ENCODE results near the gene PAQR4.
A peak's percentile ranks its signal among the peaks of the same experiment; 100 is the strongest.

PAQR4 gene

DNA sequence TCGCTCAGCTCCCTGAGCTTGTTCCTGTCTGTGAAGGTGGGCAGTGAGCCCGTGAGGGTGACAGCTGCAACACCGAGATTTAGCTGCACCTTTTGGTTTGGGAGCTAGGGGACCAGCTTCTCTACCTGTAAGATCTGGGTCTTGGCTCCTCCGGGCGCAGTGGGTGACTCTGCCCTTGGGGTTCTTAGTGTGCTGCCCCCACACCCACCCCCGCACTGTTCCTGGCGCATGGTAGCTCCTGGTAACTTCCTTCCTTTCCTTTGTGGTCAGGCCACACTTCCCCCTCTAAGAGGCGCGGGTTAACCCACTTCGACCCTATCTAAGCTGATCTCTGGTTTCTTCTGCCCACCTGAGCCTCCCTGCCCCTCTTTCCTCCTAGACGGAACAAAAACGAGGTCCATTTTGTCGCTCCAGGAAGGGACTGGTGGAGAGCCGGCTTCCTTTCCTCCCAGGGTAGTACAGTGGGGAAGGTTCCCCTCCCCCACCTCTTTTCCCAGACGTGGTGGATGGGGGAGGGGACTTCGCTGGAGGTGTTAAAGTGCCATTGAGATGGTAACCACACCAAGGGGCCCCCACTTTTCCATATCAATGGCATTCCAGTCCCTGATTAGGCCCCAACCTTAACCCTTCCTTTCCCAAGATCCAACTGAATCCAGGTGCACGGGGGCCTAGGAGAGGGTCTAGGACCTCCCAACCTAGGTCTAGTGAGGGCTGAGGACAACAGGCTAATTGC, 39.0 kb downstream of the PAQR4 start:
- peak; percentile 28 for DNase-seq

DNA sequence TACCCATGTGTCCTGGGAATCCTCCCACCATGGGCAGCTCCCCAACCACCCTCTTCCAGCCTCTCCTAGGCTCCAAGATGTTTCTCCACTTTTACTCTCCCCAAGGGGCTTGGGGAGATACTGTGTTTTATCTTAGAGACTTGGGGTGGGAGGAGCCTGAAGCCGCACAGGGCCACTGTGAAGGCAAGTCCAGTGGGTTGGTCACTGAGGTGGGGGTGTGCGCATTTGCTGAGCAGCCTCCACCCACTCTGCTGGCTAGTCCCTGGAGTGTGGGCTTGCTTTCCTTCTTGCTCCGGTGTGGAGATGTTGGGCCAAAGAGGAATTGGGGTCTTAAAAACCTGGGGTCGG, 39.5 kb downstream of the PAQR4 start:
- DNase-seq = no peak

DNA sequence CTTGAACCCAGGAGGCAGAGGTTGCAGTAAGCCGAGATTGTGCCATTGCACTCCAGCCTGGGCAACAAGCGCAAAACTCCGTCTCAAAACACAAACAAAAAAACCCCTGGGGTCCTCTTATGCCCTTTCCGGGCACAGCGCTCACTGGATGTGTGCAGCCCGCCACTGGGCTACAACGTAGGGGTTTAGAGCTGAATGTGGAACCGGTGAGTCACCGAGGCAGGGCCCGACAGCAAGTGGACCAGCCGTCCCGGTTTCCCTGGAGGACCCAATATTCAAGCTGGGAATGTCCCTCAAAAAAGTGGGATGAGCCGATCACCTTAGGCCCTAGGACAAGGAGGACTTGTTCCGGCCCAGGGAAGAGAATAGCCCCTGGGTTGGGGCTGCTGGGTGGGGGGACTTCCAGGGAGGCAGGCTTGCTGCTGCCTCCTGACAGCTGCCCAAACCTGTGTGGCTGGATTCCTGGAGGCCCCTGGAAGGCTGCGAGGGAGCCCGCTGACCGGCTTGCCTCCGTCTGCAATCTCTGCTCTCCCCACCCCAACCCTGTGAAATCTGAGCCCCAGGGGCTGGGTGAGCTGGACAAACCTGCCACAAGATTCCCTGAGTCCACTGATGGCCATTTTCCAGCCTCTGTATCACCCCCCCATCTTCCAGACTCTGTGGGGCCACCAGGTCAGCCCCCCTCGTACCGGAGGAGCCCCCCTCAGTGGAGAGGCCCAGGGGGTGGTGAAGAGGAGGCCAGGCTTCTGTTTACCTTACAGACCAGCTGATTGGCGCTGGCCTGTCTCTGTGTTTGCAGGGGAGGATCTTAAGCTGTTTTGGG, 40.6 kb downstream of the PAQR4 start:
- no peak for DNase-seq

DNA sequence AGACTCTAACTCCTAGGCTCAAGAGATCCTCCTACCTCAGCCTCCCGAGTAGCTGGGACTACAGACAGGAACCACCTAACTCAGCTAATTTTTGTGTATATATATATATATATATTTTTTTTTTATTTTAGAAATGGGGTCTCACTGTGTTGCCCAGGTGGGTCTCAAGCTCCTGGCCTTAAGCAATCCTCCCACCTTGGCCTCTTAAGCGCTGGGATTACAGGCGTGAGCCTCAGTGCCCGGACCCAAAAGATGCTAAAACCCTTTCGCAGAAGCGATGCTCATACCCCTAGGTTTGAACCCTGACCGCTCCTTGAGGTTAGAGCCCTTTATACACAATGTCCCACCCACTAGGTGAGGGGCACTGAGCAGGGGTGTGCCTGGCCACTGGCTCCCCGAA, 41.4 kb downstream of the PAQR4 start:
- DNase-seq = no peak

DNA sequence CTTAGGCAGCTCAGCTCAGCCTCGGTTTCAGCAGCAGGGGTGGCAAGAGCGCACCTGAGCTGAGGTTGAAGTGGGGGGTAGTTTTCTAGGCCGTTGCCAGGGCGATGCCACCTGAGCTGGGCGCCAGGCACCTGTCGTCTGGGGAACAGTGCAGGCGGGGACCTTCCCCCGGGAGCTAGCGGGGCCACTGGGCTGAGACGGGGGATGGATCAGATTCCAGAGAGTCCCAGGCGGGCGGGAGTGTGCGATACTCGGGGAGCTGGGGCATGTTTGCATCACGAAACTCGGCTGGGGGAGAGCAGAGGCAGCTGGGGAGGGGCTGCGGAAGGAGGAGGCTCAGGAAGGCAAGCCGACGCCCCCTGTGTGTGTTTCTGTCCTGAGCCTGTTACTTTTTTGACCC, 43.1 kb downstream of the PAQR4 start:
- no peak for DNase-seq

DNA sequence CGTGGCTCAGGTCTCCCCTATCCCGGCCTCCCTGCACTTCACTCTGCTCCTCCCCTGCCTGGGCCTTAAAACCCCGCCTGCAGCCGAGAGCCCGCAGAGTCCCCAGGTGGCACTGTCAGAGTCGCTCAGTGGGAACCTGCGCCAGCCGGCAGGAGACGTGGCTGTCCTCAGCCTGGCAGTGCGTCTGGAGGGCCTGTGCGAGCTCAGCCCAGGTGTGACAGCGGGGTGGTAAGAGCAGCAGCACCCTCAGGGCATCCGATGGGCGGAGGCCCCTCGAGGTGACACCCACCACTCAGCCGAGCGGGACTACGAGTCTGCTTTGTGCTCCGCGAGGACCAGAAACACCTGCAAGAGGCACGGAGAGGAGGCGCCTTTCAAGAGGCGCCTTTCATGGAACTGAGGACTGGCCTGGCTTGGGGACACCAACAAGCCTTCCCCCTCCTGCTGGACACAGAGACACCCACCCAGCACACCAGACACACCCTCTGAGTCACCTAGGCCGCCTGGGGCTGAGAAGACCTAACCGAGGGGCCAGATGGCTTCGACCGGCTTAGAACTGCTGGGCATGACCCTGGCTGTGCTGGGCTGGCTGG, 43.8 kb downstream of the PAQR4 start, which contains the start of gene CLDN9:
TSS of gene CLDN9 (plus strand) at position 96 of the 593 bp plus-strand sequence. CDS start at position 536, 440 bp downstream.
- DNase-seq = no peak

DNA sequence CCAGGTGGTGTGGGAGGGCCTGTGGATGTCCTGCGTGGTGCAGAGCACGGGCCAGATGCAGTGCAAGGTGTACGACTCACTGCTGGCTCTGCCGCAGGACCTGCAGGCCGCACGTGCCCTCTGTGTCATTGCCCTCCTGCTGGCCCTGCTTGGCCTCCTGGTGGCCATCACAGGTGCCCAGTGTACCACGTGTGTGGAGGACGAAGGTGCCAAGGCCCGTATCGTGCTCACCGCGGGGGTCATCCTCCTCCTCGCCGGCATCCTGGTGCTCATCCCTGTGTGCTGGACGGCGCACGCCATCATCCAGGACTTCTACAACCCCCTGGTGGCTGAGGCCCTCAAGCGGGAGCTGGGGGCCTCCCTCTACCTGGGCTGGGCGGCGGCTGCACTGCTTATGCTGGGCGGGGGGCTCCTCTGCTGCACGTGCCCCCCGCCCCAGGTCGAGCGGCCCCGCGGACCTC, 44.4 kb downstream of the PAQR4 start:
- DNase-seq = no peak

DNA sequence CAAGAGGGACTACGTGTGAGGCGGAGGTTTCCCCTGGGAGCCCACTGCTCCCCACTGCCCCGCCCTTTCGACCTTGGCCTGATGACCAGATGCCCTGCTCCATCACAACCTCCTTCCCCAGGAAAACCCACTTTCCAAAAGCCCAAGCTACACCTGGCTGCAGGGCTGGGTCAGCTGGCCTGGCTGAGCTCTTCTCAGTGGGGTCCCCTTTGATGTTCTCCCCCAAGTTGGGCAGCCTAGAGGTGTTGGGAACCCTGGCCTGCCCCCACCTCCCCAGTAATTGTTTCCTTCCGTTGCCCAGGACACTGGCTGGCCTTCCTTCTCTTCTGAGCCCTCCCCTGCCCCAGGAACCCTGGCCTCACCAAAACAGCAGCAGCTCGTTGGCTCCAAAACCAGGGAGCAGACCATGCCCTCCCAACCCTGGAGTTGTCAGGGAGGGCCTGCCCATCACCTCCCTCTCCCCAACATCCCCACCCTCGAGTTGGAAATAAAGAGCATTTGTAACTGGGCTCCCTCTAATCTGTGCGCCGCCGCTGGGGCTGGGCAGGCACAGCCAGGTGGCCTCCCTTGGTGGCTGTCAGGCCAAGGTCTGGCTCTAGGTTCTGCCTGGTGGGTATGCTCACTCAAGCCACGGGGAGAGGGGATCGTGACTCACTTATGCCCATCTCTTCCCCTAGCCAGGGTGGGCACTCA, 45.0 kb downstream of the PAQR4 start:
- DNase-seq = no peak

DNA sequence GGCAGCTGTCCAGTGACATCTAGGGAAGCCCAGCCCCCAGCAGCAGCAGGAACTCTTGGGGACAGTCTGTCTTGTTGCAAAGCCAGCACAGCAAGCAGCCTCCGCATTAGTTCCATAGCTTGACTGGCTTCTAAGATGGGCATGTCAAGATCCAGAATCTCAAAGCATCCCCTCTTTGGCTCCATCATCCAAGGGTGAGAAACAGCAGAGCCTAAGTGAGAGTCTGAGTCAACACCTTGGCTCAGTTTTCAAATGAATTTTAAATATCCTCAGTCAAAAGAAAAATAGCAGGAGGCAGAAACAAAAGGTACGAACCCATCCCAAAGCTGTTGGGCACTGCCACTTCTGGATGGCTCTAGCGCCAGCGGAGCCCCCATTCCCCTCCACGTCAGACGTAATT, 45.8 kb downstream of the PAQR4 start:
- no peak for DNase-seq

DNA sequence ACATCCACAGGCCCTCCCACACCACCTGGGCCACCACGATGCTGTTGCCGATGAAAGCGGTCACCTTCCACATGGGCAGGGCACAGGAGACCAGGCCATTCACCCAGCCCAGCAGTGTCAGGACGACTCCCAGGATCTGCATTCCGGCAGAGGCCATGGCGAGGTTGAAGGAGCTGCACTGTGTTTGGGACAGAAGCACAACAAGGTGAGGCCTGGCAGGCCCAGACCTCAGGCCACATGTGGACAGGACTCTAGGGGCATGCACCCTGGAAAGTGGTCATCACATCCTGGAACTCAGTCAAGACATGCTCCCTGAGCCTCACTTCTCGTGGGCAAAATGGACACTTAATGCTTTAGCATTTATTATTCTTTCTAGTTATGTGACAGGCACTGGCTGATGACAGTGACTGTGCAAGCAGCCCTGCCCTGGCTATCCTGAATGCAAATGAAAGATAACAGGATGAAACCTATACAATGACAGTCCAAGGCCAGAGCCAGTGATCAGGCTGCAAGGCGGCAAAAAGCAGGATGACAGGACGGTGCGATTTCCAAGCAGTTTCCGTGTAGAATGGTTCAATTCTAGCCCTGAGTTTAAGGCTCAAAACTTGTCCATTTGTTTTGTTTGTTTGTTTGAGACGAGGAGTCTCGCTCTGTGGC, 46.8 kb downstream of the PAQR4 start:
- DNase-seq = peak; percentile 70

DNA sequence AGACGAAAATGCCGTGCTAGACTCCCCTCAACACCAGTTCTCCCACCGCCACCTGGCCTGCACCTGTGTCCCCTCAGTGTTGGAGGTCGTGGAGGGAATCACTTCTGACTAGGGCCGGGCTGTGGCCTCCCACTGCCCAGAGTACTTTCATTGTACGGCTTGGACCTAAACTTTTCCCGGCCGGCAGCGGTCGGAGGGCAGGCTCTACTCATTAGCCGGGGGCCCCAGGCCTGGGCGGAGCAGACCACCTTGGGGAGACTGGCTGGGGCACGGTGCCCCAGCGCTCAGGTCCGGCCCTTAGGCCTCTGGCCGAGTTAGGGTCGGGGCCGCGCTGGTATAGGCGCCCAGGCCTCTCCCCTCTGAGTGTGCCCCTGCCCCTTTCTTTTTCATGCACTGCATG, 48.2 kb downstream of the PAQR4 start:
- DNase-seq = no peak

DNA sequence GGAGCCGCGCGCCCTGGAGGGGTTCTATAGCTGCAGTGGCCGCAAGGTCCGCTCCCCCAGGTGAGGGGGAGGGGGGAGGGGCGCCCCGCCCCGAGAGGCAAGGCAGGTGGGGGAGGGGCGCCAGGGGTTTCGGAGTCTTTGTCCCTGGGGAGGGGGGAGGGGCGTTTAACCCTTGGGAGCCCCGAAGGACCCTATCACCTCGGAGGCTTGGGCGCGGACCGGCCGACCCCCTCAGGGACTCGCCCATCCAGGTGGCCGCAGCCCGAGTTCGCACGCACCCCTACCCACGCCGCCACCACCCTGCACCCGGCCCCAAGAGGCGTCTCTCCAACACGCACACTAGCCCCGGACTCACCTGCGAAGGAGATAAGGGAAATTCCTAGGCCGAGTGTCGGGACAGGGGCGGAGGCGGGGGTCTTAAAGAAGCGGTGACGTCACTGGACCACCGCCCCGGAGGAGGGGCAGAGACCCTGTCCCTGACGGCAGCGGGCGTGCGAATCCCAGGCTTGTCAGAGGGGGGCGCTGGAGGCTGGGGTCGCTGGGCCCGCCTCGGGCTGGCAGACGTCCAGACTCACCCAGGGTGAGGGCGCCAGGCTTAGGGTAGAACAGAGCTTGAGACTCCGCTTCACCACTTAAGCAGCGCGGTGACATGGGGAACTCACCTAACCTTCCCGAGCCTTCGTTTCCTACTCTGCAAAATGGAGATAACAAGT, 48.8 kb downstream of the PAQR4 start, which contains the start of gene CLDN6:
TSS of gene CLDN6 (minus strand) at position 390 of the 713 bp plus-strand sequence. CDS start 2,162 bp downstream, outside the sequence.
- peak; percentile 66 for DNase-seq

DNA sequence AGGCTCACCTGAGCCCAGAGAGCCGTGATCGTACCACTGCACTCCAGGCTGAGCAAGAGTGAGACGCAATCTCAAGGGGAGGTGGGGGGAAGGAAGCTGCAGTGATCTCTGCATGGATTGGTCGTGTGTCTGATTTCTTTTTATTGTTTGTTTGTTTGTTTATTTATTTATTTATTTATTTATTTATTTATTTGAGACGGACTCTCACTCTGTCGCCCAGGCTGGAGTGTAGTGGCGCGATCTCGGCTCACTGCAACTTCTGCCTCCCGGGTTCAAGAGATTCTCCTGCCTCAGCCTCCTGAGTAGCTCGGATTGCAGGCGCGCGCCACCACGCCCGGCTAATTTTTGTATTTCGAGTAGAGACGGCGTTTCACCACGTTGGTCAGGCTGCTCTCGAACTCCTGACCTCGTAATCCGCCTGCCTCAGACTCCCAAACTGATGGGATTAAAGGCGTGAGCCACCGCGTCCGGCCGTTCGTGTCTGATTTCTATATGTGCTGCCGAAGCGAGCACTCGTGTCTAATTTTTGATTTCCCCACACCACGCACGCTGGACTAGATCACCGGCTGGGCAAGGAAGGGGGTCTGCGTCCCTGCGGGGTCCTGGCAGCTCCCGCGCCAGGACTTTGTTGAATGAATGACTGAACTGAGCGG, 50.6 kb downstream of the PAQR4 start:
- no peak for DNase-seq

DNA sequence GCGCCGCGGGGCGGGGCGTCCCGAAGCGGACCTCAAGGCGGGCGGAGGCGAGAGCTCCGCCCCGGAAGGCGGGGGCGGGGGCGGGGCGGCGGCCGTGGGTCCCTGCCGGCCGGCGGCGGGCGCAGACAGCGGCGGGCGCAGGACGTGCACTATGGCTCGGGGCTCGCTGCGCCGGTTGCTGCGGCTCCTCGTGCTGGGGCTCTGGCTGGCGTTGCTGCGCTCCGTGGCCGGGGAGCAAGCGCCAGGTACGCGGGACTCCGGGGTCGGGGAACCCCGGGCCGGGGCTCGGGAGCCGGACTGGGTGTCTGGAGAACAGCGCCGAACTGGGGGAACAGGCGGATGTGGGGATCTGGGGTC, 51.1 kb downstream of the PAQR4 start, which contains the start of gene TNFRSF12A:
TSS of gene TNFRSF12A (plus strand) at position 122 of the 357 bp plus-strand sequence. CDS start at position 152, 30 bp downstream.
- peak; percentile 79 for DNase-seq

DNA sequence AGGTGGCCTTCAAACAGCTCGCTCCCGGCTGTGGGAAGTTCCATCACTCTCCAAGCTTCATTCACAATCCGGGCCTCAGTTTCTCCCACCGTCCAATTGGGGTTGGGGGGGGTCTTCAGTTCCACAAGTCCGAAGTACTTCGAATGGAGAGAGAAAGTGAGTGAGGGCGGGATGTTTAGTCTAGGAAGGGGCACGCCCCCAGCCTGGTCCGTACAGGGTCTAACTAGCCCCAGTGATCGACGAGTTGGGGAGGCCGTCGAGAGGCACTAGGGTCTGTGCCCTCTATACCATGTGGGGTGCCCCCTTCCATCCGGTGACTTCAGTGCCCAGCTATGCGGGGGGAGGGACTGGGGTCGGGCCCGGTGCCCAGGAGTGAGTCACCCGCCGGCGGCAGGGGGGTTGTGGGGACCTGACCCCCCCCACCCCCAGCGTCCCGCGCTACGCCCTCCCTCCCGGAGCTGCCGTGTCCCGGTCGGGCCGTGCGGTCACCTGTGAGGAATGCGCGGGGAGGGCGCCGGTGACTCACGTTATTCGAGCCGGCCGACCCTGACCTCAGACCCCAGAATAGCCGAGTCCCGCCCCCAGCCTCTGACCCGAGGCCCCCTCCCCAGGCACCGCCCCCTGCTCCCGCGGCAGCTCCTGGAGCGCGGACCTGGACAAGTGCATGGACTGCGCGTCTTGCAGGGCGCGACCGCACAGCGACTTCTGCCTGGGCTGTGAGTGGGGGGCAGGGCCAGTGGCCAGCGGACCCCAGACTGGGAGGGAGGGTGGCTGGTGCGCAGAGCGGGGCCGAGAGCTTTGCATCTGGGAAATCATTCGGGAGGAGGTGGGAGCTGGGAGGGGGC, 51.7 kb downstream of the PAQR4 start:
- DNase-seq = peak; percentile 58

DNA sequence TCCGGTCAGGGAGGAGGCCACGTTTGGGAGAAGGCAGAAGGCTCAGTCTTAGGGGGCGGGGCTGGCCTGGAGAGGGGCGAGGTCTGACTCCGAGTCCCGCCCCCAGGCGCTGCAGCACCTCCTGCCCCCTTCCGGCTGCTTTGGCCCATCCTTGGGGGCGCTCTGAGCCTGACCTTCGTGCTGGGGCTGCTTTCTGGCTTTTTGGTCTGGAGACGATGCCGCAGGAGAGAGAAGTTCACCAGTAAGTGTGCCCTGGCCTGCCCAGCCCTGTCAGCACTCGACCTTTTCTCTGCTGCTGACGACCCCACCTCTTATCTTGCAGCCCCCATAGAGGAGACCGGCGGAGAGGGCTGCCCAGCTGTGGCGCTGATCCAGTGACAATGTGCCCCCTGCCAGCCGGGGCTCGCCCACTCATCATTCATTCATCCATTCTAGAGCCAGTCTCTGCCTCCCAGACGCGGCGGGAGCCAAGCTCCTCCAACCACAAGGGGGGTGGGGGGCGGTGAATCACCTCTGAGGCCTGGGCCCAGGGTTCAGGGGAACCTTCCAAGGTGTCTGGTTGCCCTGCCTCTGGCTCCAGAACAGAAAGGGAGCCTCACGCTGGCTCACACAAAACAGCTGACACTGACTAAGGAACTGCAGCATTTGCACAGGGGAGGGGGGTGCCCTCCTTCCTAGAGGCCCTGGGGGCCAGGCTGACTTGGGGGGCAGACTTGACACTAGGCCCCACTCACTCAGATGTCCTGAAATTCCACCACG, 52.5 kb downstream of the PAQR4 start:
- peak; percentile 78 for DNase-seq

DNA sequence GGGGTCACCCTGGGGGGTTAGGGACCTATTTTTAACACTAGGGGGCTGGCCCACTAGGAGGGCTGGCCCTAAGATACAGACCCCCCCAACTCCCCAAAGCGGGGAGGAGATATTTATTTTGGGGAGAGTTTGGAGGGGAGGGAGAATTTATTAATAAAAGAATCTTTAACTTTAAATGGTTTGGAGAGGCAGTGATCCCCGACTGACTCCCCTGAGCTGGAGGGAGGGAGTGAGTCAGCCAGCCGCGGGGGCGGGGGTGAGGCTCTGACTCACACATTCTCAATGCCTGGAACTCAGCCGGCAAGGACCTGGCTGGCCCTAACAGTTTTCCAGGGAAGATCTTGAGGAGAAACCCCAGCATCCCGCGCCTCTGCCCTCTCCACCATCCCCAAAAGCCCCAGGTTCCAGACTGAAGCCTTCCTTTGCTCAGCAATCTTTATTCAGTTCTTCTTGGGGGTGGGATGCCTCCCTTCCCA, 53.1 kb downstream of the PAQR4 start:
- peak; percentile 78 for DNase-seq

DNA sequence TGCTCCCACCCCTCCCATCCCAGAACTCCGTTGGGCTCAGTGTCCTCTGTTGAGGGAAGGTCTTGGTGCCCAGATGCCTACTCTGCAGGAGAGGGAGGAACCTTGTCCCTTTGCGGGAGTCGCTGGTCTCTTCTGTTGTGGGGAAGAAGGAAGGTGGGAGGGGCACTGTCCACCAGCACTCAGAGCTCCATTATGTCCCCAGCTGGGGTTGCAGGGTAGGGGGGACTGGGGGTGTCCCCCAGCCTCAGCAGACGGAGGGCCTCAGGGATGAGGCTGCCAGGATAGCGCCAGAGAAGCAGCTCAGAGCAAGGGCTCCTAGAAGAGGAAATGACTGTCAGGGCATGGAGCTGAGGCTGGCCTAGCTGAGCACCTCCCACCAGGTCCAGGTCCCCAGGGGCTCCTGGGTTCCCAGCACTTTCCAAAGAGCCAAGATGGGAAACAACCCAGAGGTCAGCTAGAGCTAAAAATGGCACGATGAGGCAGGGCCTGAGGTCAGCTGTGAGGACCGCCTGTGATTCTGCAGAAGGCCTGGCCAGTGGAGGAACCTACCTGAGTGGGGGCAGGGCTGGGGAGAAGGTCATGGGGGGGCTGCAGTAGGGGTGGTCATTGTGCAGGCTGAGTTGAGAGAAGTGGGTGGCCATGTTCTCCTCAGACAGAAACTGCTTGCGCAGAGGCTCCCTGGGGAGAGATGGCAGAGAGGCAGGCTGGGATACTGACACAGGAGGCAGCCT, 53.7 kb downstream of the PAQR4 start:
- DNase-seq = no peak
